Neuronal stem cell (in vitro differentiated cells): Measurements from ENCODE around the gene FLT1.

Source experiments
- DNase-seq: peaks from one replicate; pipeline ENCODE4 v3.0.0-alpha.2; 2013; ENCODE audit warnings: low spot score
- H2AFZ ChIP-seq: one replicate; pipeline ENCODE4 v1.6.1; 2013; ENCODE audit warnings: mild to moderate bottlenecking, low read length, inconsistent platforms
- H2AK5ac ChIP-seq: 2 replicates; pipeline ENCODE4 v1.6.1; 2013; ENCODE audit warnings: low read depth, mild to moderate bottlenecking, inconsistent platforms, low read length, moderate library complexity, mixed read lengths
- H2BK120ac ChIP-seq: 2 replicates; pipeline ENCODE4 v1.6.1; 2013; ENCODE audit warnings: low read depth, mild to moderate bottlenecking, inconsistent platforms, low read length, moderate library complexity, mixed read lengths
- H2BK12ac ChIP-seq: one replicate; pipeline ENCODE4 v1.6.1; 2013; ENCODE audit warnings: low read length, inconsistent platforms
- H2BK15ac ChIP-seq: 2 replicates; pipeline ENCODE4 v1.6.1; 2013; ENCODE audit warnings: mild to moderate bottlenecking, low read length, inconsistent platforms, mixed read lengths
- H2BK5ac ChIP-seq: one replicate; pipeline ENCODE4 v1.6.1; 2013; ENCODE audit warnings: inconsistent platforms, mild to moderate bottlenecking, low read length, moderate library complexity
- H3K14ac ChIP-seq: one replicate; pipeline ENCODE4 v1.6.1; 2013; ENCODE audit warnings: low read length, inconsistent platforms
- H3K18ac ChIP-seq: 2 replicates; pipeline ENCODE4 v1.6.1; 2013; ENCODE audit warnings: low read length, inconsistent platforms
- H3K23ac ChIP-seq: 2 replicates; pipeline ENCODE4 v1.6.1; 2013; ENCODE audit warnings: low read depth, mild to moderate bottlenecking, mixed read lengths, low read length, inconsistent platforms; ENCODE audit not compliant: poor library complexity
- H3K27ac ChIP-seq: replicated peaks from 3 replicates; pipeline ENCODE4 v1.5.1; 2013; ENCODE audit warnings: low read length, inconsistent platforms
- H3K27me3 ChIP-seq, 3 experiments: 2 replicates each; pipeline ENCODE4 v1.6.1; 2013; ENCODE audit warnings: low read length in 3 of 3, mild to moderate bottlenecking in 2 of 3, inconsistent platforms in 1 of 3, low read depth in 1 of 3, mixed read lengths in 1 of 3, moderate library complexity in 1 of 3; ENCODE audit not compliant: control insufficient read depth in 3 of 3, insufficient read depth in 3 of 3
- H3K36me3 ChIP-seq, 2 donors: replicated peaks in 1 of 2; 2 replicates each; pipeline ENCODE4 v1.6.1; 2013; ENCODE audit warnings: low read length in 2 of 2; ENCODE audit not compliant: control insufficient read depth in 2 of 2, insufficient read depth in 2 of 2
- H3K4ac ChIP-seq: 2 replicates; pipeline ENCODE4 v1.6.1; 2013; ENCODE audit warnings: inconsistent platforms, mild to moderate bottlenecking, low read length, moderate library complexity
- H3K4me1 ChIP-seq, 2 donors: 1 replicate in 1 of 2; 2 replicates in 1 of 2; pipeline ENCODE4 v1.6.1; 2013; ENCODE audit warnings: low read length in 2 of 2, low read depth in 1 of 2; ENCODE audit not compliant: control insufficient read depth in 2 of 2, insufficient read depth in 1 of 2
- H3K4me2 ChIP-seq: one replicate; pipeline ENCODE4 v1.6.1; 2013; ENCODE audit warnings: mild to moderate bottlenecking, low read length, inconsistent platforms; ENCODE audit not compliant: insufficient read depth, poor library complexity, severe bottlenecking
- H3K4me3 ChIP-seq, 2 donors: 2 replicates each; pipeline ENCODE4 v1.5.1; 2013; ENCODE audit warnings: low read length in 2 of 2, mild to moderate bottlenecking in 2 of 2, inconsistent platforms in 1 of 2, moderate library complexity in 1 of 2
- H3K79me1 ChIP-seq: one replicate; pipeline ENCODE4 v1.6.1; 2013; ENCODE audit warnings: low read depth, mild to moderate bottlenecking, inconsistent platforms, low read length, moderate library complexity
- H3K9ac ChIP-seq: one replicate; pipeline ENCODE4 v1.6.1; 2013; ENCODE audit warnings: mild to moderate bottlenecking, low read depth, low read length, inconsistent platforms; ENCODE audit not compliant: poor library complexity
- H3K9me3 ChIP-seq, 2 donors: replicated peaks in 1 of 2; 2 replicates each; pipeline versions ENCODE3 to v1.6.1; 2013; ENCODE audit warnings: low read length in 2 of 2, mild to moderate bottlenecking in 2 of 2, inconsistent platforms in 1 of 2, low read depth in 1 of 2, mixed read lengths in 1 of 2, moderate library complexity in 1 of 2; ENCODE audit not compliant: control insufficient read depth in 2 of 2, insufficient read depth in 1 of 2
- H4K8ac ChIP-seq: one replicate; pipeline ENCODE4 v1.6.1; 2013; ENCODE audit warnings: low read depth, mild to moderate bottlenecking, inconsistent platforms, low read length, moderate library complexity
- H4K91ac ChIP-seq: one replicate; pipeline ENCODE4 v1.6.1; 2013; ENCODE audit warnings: low read length, low read depth, mild to moderate bottlenecking, inconsistent platforms; ENCODE audit not compliant: poor library complexity
- WGBS, 2 donors: extraction: QIAGEN DNeasy Blood & Tissue Kit; methylation state at CpG; one replicate each; pipeline ENCODE4 v1.1.7; 2013; ENCODE audit warnings: missing lambda C conversion rate in 2 of 2, mixed read lengths in 1 of 2; ENCODE audit not compliant: insufficient read length in 2 of 2, insufficient replicate concordance in 1 of 2; ENCODE audit errors: extremely low coverage in 2 of 2; 5-methylcytosine and 5-hydroxymethylcytosine counted together

FLT1 gene

DNA sequence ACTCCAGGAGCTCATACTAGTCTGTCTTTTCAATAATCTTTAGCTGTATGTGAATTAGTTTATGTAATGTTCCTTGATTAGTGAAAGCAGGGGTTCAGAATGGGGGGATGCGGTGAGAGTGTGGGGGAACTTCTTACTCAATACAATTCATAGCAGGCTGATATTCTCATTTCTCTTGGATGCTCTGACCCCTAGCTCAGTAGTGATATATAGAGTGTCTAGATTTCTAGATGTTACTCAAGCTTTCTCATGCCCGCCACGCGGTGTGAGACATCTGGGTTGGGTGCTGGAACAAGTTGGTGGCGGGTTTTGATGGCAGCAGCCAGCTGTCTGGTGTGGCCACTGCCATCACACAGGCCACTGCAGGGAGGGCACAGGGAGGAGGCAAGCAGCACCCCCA lies 39.3 kb upstream of the FLT1 start:
- no peak overlapping the region for H4K91ac ChIP-seq
- no peak overlapping the region for H2AFZ ChIP-seq
- no peak overlapping the region for H3K23ac ChIP-seq
- peaks cover 3% of the 10 kb centered on the region for H3K79me1 ChIP-seq
- H4K8ac ChIP-seq: no peak overlapping the region
- H3K4me3 ChIP-seq: no peak overlapping the region
- H2AK5ac ChIP-seq: no peak overlapping the region
- no peak overlapping the region for H2BK120ac ChIP-seq
- peaks cover 0 to 7% of the 10 kb centered on the region in 2 donors for H3K9me3 ChIP-seq
- no peak overlapping the region for H3K4ac ChIP-seq
- no peaks in the 10 kb centered on the region for H3K36me3 ChIP-seq
- H3K4me1 ChIP-seq: peaks cover 4 to 5% of the 10 kb centered on the region in 2 donors
- no peak for DNase-seq
- H3K4me2 ChIP-seq: no peak overlapping the region
- no peak overlapping the region for H2BK12ac ChIP-seq
- no peak overlapping the region for H3K14ac ChIP-seq
- no peak overlapping the region for H3K9ac ChIP-seq
- no peak overlapping the region for H2BK15ac ChIP-seq
- no CpG with 5 or more reads among the region's 5 CpGs for WGBS, 2 donors
- H3K27me3 ChIP-seq: peaks cover 9 to 53% (median 41%) of the 10 kb centered on the region in 3 experiments
- H3K27ac ChIP-seq: no peak overlapping the region
- H2BK5ac ChIP-seq: no peak overlapping the region
- H3K18ac ChIP-seq: no peak overlapping the region

DNA sequence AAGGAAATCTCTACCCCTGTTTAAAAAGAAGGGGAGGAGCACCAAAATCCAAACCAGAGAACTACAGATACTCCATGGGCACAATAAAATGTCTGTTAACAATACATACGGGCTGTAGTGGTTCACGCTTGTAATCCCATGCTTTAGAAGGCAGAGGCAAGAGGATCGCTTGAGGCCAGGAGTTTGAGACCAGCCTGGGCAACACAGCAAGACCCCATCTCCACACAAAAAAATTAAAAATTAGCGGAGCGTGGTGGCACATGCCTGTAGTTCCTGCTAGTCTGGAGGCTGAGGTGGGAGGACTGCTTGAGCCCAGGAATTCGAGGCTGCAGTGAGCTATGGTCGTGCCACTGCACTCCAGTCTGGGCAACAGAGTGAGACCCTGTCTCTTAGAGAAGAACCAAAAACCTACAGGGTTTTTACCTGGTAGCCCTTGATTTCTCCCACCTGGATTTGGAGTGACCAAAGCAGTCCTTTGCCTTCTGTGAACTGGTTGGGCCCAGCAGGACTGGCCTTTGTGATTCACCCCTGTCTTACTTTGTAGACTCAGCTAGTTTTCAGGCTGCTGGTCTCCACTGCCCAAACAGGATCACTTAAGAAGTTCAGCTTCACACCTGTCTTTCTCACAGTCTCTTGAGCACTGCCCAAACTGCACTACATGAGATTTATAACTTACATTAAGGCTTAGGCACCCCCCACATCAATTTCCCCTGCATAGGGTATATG lies 38.7 kb upstream of the FLT1 start:
- Histone ChIP-seq H3K14ac (no peak overlapping the region), H3K27ac (no peak overlapping the region), H2BK120ac (no peak overlapping the region), H3K9me3 (peaks cover 0 to 7% of the 10 kb centered on the region in 2 donors), H3K4me1 (peaks cover 4 to 5% of the 10 kb centered on the region in 2 donors), H3K23ac (no peak overlapping the region), H3K79me1 (peaks cover 3% of the 10 kb centered on the region), H3K36me3 (no peaks in the 10 kb centered on the region), H3K18ac (no peak overlapping the region), H2BK15ac (no peak overlapping the region), H2BK12ac (no peak overlapping the region), H3K27me3 (peaks cover 9 to 59% (median 41%) of the 10 kb centered on the region in 3 experiments), H3K4me3 (no peak overlapping the region), H3K9ac (no peak overlapping the region), H4K91ac (no peak overlapping the region), H2AFZ (no peak overlapping the region), H3K4me2 (no peak overlapping the region), H3K4ac (no peak overlapping the region), H2BK5ac (no peak overlapping the region), H2AK5ac (no peak overlapping the region), H4K8ac (no peak overlapping the region)
- no CpG with 5 or more reads among the region's 7 CpGs for WGBS, 2 donors
- DNase-seq: no peak

GRCh38 chr13:28533125-28533436 lies 38.2 kb upstream of the FLT1 start:
- Histone ChIP-seq H3K36me3 (no peaks in the 10 kb centered on the region), H4K8ac (no peak overlapping the region), H3K23ac (peak overlapping the region; percentile 15), H2AFZ (peak overlapping the region; percentile 86), H3K79me1 (peaks cover 3% of the 10 kb centered on the region), H2BK15ac (no peak overlapping the region), H3K9ac (peak overlapping the region; percentile 24), H3K4me2 (peak overlapping the region; percentile 72), H3K9me3 (peaks cover 0 to 7% of the 10 kb centered on the region in 2 donors), H2BK12ac (no peak overlapping the region), H4K91ac (no peak overlapping the region), H2BK5ac (no peak overlapping the region), H3K27me3 (peaks cover 9 to 64% (median 41%) of the 10 kb centered on the region in 3 experiments), H3K4me3 (peak overlapping the region; percentile 27 to 81), H3K27ac (no peak overlapping the region), H3K4ac (no peak overlapping the region), H2BK120ac (no peak overlapping the region), H2AK5ac (no peak overlapping the region), H3K14ac (no peak overlapping the region), H3K18ac (peak overlapping the region; percentile 15), H3K4me1 (peaks cover 4 to 5% of the 10 kb centered on the region in 2 donors)
- DNase-seq: peak; percentile 4
- WGBS, 2 donors: no CpG with 5 or more reads among the region's 10 CpGs

DNA sequence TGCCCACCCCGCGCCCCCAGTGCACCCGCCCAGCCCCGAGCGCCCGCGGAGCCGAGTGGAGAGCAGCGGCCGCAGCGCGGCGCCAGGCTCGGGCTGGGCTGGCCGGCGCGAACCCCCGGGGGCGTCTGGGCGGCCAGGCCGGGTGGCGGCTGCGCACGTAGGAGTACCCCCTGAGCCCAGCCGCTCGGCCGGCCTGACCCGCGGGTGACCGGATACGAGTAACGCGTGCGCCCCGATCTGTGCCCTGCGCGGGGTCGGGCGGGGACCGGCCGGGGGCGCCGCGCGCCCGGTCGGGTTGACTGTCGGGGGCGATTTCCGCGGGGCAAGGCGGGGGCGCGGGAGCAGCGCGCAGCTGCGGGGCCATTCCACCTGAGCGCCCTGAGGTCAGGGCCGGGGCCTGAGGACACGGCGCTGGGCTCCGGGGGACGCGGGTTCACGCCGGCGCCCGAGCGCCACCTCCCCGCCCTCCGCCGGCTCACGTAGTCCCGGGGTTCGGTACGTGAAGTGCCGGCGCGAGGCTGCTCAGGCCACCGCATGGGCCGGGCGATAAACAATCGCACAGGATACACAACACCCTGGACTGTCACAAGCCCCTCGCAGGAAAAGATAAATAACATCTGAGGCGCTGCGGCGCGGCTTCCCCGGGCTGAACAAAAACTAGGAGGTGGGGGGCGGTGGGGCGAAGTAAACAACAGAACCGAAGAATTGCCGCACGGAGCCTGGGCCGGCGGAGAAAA lies 37.6 kb upstream of the FLT1 start:
- peak overlapping the region; percentile 20 for H3K23ac ChIP-seq
- no CpG with 5 or more reads among the region's 96 CpGs for WGBS, 2 donors
- H3K4ac ChIP-seq: no peak overlapping the region
- no peak overlapping the region for H2AK5ac ChIP-seq
- H4K91ac ChIP-seq: no peak overlapping the region
- peak overlapping the region; percentile 86 for H2AFZ ChIP-seq
- peaks cover 9 to 70% (median 41%) of the 10 kb centered on the region in 3 experiments for H3K27me3 ChIP-seq
- peaks cover 3% of the 10 kb centered on the region for H3K79me1 ChIP-seq
- H3K4me3 ChIP-seq: peak overlapping the region; percentile 27 to 81
- no peak overlapping the region for H3K27ac ChIP-seq
- H3K36me3 ChIP-seq: no peaks in the 10 kb centered on the region
- H2BK5ac ChIP-seq: no peak overlapping the region
- H3K14ac ChIP-seq: no peak overlapping the region
- DNase-seq: peak; percentile 47
- peaks cover 4 to 5% of the 10 kb centered on the region in 2 donors for H3K4me1 ChIP-seq
- H2BK15ac ChIP-seq: peak overlapping the region; percentile 31
- H3K9me3 ChIP-seq: peaks cover 0 to 7% of the 10 kb centered on the region in 2 donors
- H2BK120ac ChIP-seq: no peak overlapping the region
- H3K9ac ChIP-seq: peak overlapping the region; percentile 66
- H4K8ac ChIP-seq: no peak overlapping the region
- peak overlapping the region; percentile 34 for H3K18ac ChIP-seq
- H3K4me2 ChIP-seq: peak overlapping the region; percentile 72
- H2BK12ac ChIP-seq: no peak overlapping the region
